Measurements from ENCODE around the gene KREMEN1. TPM values are rescaled to one million over a fixed set of nuclear protein-coding genes. Genes with fewer than 3 reads are reported as not detected.
A peak's percentile ranks its signal among the peaks of the same experiment; 100 is the strongest.
"Not testable (repeated sequence)": the region's sequence is repeated elsewhere in the genome, so short reads cannot be mapped to it uniquely, and the experiment has no call there.

Gene KREMEN1
- total RNA-seq, 1 donor from 2014 or later: 0.68 TPM

- DNase-seq: peak; percentile 26
These were observed 6.5 kb downstream of the KREMEN1 start for GRCh38 chr22:29079218-29079901.

DNA sequence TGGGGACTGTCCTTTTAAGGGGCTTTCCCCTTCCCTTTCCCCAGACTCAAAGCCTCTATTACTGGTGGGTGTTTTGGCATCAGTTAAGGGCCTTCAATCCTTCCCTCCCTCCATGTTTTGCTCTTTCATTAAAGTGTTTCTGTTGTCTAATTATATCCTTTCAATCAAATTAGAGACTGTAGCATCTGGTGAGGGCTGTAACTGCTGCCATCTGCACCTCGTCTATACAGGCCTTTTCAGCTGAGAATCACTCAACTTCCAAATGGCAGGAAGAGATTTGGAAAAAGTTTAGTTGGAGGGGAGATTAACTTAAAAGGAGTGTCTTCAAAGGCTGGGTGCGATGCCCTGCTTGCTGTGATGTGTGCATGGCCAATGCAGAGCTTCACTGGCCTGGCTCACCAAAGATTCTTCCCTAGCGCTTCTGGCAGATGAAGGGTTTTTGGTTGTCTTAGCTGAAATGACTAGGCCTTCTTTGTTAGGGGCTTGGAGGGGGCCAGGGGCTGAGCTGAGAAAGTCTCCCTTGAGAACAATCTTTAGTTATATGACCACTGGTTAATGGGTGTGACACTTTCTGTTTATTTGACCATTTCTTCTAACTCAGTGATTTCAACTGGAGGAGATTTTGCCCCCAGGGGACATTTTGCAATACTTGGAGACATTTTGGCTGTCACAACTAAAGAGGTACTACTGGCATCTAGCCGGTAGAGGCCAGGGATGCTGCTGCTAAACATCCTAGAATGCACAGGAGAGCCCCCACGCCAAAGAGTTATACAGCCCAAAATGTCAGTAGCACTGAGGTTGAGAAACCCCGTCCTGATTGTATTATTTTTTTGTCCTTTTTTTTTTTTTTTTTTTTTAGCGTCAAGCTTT lies 7.5 kb downstream of the KREMEN1 start:
- no peak for DNase-seq

GRCh38 chr22:29081517-29082236 lies 8.8 kb downstream of the KREMEN1 start:
- no peak for DNase-seq

DNA sequence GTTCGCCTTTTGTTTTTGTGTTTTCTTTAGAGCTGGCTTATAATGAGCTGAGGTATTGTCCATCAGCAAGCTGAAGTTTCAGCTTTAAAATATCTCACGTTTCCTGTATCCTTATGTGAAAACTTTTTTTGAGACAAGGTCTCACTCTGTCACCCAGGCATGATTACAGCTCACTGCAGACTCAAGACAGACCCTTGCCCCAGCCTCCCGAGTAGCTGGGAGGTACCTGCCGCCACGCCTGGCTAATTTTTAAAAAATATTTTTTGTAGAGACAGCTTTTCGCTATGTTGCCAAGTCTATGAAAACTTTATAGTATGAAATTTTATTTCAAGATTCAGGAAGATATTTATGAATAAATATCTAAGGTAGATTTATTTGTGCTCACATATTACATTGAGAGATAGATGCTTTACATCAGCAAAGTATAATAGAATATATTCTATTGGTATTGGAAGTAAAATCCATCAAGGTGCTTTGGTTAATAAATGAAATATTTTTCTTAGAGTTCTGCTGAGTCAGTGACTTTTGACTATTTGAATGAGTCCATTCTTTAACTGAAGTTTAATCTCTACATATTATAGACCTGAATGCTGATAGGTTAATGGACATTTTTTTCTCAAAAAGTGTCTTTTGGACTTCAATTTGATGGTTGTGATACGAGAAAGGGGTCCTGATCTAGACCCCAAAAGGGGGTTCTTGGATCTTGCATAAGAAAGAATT lies 10.2 kb downstream of the KREMEN1 start:
- DNase-seq: no peak

DNA sequence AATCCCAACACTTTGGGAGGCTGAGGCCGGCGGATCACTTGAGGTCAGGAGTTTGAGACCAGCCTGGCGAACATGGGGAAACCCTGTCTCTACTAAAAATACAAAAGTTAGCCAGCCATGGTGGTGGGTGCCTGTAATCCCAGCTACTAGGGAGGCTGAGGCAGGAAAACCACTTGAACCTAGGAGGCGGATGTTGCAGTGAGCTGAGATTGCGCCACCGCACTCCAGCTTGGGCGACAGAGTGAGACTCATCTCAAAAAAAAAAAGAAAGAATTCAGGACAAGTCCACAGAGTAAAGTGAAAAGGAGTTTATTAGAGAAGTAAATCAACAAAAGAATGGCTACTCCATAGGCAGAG lies 10.7 kb downstream of the KREMEN1 start:
- DNase-seq: not testable (repeated sequence)

DNA sequence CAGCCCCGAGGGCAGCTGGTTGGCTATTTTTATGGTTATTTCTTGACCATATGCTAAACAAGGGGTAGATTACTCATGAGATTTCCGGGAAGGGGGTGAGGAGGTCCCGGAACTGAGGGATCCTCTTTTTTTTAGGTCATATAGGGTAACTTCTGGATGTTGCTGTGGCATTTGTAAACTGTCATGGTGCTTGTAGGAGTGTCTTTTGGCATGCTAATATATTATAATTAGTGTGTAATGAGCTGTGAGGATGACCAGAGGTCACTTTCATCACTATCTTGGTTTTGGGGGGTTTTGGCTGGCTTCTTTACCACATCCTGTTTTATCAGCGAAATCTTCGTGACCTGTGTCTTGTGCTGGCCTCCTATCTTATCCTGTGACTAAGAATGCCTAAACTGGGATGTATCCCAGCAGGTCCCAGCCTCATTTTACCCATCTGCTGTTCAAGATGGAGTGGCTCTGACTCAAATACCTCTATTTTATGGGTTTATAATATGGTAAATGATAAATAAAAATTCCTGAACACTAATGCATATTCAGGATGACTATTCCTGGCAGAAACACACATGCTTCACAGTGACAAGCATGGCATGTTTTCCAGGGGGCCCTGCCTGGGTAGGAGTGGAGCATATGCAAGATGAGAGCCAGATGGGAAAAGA lies 11.2 kb downstream of the KREMEN1 start:
- no peak for DNase-seq

DNA sequence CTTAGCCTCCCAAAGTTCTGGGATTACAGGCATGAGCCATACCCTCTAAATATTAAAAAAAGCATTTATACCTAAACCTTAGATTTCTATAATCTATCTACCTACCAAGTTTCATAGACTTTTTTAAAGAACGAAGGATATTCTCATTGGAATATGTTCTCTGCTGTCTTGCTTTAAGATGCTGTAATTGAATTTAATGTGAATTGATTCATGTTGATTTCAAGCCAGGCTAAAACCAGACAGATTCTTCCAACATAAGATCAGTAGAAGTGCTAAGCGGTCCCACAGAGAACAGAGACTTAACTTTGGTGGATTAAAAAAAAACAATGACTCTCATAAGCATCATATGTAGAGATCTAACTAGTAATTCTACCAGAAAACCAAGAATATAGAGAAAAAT lies 14.2 kb downstream of the KREMEN1 start:
- DNase-seq: no peak

- no peak for DNase-seq
These were observed 16.0 kb downstream of the KREMEN1 start for GRCh38 chr22:29088809-29089208.

GRCh38 chr22:29089507-29089906 lies 16.7 kb downstream of the KREMEN1 start:
- DNase-seq: no peak

DNA sequence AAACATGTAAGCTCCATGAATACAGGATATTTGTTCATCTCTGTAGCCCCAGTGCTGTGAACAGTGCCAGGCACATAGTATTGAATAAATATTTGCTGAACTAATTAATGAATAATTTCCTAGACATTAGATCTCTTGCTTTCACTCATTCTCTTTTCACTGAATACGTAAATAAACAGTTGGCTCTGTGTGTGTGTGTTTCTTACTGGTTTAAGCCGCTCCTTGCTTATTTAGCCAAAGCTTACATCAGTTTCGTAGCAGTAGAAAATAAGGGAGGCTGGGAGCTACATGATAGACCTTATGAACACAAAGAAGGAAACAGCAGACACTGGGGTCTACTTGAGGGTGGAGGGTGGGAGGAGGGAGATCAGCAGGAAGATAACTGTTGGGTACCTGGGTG lies 17.2 kb downstream of the KREMEN1 start:
- DNase-seq: no peak

DNA sequence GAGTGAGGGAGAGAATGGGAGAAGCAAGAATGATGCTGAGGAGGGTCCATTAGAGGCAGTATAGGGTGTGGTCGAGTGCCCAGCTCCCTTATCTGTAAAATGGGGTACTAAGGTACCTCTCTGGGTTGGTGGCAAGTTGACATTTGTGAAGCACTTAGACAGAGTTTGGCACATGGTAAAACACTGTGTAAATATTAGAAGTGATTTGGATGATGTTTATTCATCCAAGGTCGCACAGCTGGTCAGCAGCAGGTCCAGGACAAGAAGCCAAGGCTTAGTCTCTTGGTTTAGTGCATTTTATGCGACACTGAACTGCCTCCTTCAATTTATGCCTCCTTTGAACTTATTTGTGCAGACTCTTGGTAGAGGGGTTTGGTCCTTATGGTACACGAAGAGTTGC lies 19.4 kb downstream of the KREMEN1 start:
- no peak for DNase-seq

GRCh38 chr22:29093030-29093429 lies 20.2 kb downstream of the KREMEN1 start:
- no peak for DNase-seq

GRCh38 chr22:29093501-29094300 lies 20.9 kb downstream of the KREMEN1 start:
- no peak for DNase-seq

- no peak for DNase-seq
These were observed 22.6 kb downstream of the KREMEN1 start for GRCh38 chr22:29095459-29095858.

GRCh38 chr22:29096736-29097669 lies 24.2 kb downstream of the KREMEN1 start:
- DNase-seq: no peak

DNA sequence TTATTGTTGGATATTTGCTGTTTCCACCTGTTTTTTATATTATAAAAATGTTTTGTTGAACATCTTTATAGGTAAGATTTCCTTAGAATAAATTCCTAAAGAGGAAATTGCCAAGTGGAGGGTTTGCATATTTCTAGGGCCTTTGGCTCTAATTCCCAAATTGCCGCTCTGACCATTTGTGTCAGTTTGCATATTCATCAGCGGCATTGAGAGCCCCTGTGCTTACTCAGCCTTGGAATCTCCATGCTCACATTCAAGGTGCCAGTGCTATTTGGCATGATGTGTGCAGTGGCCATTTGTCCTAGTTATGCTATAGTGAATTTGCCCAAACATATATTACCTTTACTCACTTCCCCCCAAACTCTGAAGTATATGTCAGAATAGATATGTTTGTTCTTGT lies 25.5 kb downstream of the KREMEN1 start:
- no peak for DNase-seq

DNA sequence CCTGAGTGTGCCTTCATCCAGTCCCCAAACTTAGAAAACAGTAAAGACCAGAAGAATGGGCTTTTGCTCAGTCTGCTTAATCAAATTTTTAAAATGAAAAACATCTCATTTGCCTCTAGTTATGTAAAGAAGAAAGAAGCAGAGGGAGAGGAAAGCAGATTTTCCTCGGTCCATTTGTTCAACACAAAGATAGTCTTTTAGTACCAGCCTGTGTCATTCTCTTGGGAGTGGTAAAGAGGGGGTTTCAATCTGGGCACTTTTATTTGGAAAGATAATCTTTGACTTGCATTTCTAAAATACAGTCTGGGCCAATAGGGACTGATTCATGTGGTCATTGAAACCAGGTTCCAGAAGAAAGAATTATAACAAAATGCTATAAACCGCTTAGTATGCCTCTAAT lies 29.5 kb downstream of the KREMEN1 start:
- no peak for DNase-seq

- no peak for DNase-seq
These were observed 30.3 kb downstream of the KREMEN1 start for GRCh38 chr22:29103121-29103520.

GRCh38 chr22:29105468-29105867 lies 32.6 kb downstream of the KREMEN1 start:
- no peak for DNase-seq

DNA sequence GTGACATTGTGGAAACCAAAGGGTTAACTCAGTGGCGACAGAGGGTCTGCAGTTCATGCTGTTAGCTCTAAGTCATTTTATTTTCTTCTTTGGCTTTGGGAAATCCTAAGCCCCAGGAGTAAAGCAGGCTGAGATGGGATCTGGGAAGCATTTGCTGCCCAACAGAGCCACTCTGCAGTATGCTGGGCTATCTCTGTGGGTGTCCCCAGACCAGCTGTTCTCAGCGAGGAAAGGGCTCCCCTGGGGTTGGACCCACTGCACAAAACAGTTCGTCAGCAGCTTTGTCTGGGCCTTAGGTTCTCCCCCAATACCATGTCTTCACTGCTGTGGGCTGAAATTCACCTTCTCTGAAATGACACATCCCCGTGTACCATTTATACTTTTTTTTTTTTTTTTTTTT lies 34.0 kb downstream of the KREMEN1 start:
- DNase-seq: no peak
